Measurements from ENCODE around the gene RNF157. TPM values are rescaled to one million over a fixed set of nuclear protein-coding genes. Genes with fewer than 3 reads are reported as not detected.

The RNF157 gene
- total and polyA plus RNA-seq, 9 of the 15 experiments (the other 6 are each of a cell fraction or from before 2014, with no cell fraction given): 8.1 to 31.7 (median 20.8) TPM

GRCh38 chr17:76268015-76268749 is 27.9 kb upstream of the RNF157 start (continued):
- TF ChIP-seq MYC (IDR thresholded peaks at IDR 0.05; ENCODE audit: low read depth, low read length) (peak; percentile 94), MYC (CRISPR knock-in tag; IDR thresholded peaks at IDR 0.05; ENCODE audit: borderline replicate concordance, low read depth) (peak; percentile 44; the same call in 1 of the 2 replicates), BRD4 (IDR thresholded peaks at IDR 0.05) (no peak), ESRRB (CRISPR knock-in tag; IDR thresholded peaks at IDR 0.05; ENCODE audit: borderline replicate concordance) (no peak), POLR2G (IDR thresholded peaks at IDR 0.05; ENCODE audit: low read depth, low read length) (peak; percentile 82), TSC22D4 (tag; IDR thresholded peaks at IDR 0.05) (no peak), MAFK (IDR thresholded peaks at IDR 0.05; ENCODE audit: low read length) (no peak), MEF2A (IDR thresholded peaks at IDR 0.05; ENCODE audit: control insufficient read depth, low read depth, low read length) (no peak), ZKSCAN8 (CRISPR knock-in tag; IDR thresholded peaks at IDR 0.05) (no peak), ZNF778 (CRISPR knock-in tag; IDR thresholded peaks at IDR 0.05) (no peak), POLR2AphosphoS2 (IDR thresholded peaks at IDR 0.05; ENCODE audit: low read length) (no peak), SREBF1 (IDR thresholded peaks at IDR 0.05; ENCODE audit: borderline replicate concordance, low read depth, low read length) (no peak), SMC3 (conservative IDR thresholded peaks at IDR 0.05; ENCODE audit: insufficient read depth, low read depth, low read length) (no peak), NFE2L1 (tag; IDR thresholded peaks at IDR 0.05; ENCODE audit: borderline replicate concordance, low read depth) (no peak), ZNF175 (CRISPR knock-in tag; IDR thresholded peaks at IDR 0.05; ENCODE audit: low read depth) (no peak), ZNF274 (IDR thresholded peaks at IDR 0.05; ENCODE audit: borderline replicate concordance, low read depth, low read length) (no peak), ZNF23 (CRISPR knock-in tag; IDR thresholded peaks at IDR 0.05) (no peak), TRIM28 (IDR thresholded peaks at IDR 0.05) (no peak), MNT (conservative IDR thresholded peaks at IDR 0.05) (peak; percentile 47 to 51; a peak in 3 of 4 replicates), RNF2 (IDR thresholded peaks at IDR 0.05) (no peak), ZNF239 (CRISPR knock-in tag; IDR thresholded peaks at IDR 0.05) (no peak)
- TF ChIP-seq, protein P1, sequence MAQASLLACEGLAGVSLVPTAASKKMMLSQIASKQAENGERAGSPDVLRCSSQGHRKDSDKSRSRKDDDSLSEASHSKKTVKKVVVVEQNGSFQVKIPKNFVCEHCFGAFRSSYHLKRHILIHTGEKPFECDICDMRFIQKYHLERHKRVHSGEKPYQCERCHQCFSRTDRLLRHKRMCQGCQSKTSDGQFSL (CRISPR knock-in tag; IDR thresholded peaks at IDR 0.05): peak; percentile 92
- TF ChIP-seq, protein P1 (tag; IDR thresholded peaks at IDR 0.05): peak in 1 of 2 experiments; percentile 90; a peak in 2 of 4 replicates
